Astrocyte (in vitro differentiated cells and primary cell): ENCODE data around the gene SLC22A31. TPM values are rescaled to one million over a fixed set of nuclear protein-coding genes. Genes with fewer than 3 reads are reported as not detected.

Experiments
- DNase-seq: peaks from one replicate; pipeline ENCODE4 v3.0.0-alpha.2; 2010; ENCODE audit warnings: low read depth
- FAIRE-seq: peaks from 2 replicates; lab custom pipeline; 2011; peaks lifted over from hg19 to GRCh38; lab: Jason Lieb, UNC
- H2AFZ ChIP-seq: 2 replicates; pipeline ENCODE4 v1.6.0; 2012; ENCODE audit warnings: low read depth, low read length, inconsistent platforms
- H3K27ac ChIP-seq: 2 replicates; pipeline ENCODE4 v1.5.1; 2011; ENCODE audit warnings: low read depth, low read length, inconsistent platforms
- H3K27me3 ChIP-seq: 2 replicates; pipeline ENCODE4 v1.6.0; 2011; ENCODE audit warnings: low read length, inconsistent platforms; ENCODE audit not compliant: insufficient read depth
- H3K36me3 ChIP-seq: 2 replicates; pipeline ENCODE4 v1.5.1; 2011; ENCODE audit warnings: low read length, inconsistent platforms; ENCODE audit not compliant: insufficient read depth
- H3K4me1 ChIP-seq: 2 replicates; pipeline ENCODE4 v1.5.1; 2011; ENCODE audit warnings: low read length, inconsistent platforms; ENCODE audit not compliant: insufficient read depth
- H3K4me2 ChIP-seq: 2 replicates; pipeline ENCODE4 v1.6.0; 2012; ENCODE audit warnings: low read length, inconsistent platforms
- H3K4me3 ChIP-seq: 2 replicates; pipeline ENCODE4 v1.5.1; 2011; ENCODE audit warnings: low read depth, mild to moderate bottlenecking, low read length, inconsistent platforms; ENCODE audit not compliant: insufficient read depth
- H3K79me2 ChIP-seq: 2 replicates; pipeline ENCODE4 v1.6.0; 2012; ENCODE audit warnings: mild to moderate bottlenecking, low read length, inconsistent platforms; ENCODE audit not compliant: insufficient read depth
- H3K9ac ChIP-seq: 2 replicates; pipeline ENCODE4 v1.6.0; 2012; ENCODE audit warnings: mild to moderate bottlenecking, low read length, inconsistent platforms
- H3K9me3 ChIP-seq: 2 replicates; pipeline ENCODE4 v1.5.1; 2012; ENCODE audit warnings: low read depth, mild to moderate bottlenecking, low read length, inconsistent platforms; ENCODE audit not compliant: insufficient read depth
- H4K20me1 ChIP-seq: 2 replicates; pipeline ENCODE4 v1.6.0; 2012; ENCODE audit warnings: low read length, inconsistent platforms; ENCODE audit not compliant: insufficient read depth
- H3K27ac Mint-ChIP-seq: one replicate; pipeline ENCODE4 v1.8.0; 2021; ENCODE audit warnings: mild to moderate bottlenecking, mixed read lengths; ENCODE audit not compliant: unreplicated experiment
- H3K27me3 Mint-ChIP-seq: one replicate; pipeline ENCODE4 v1.8.0; 2021; ENCODE audit warnings: low read depth, mixed read lengths; ENCODE audit not compliant: unreplicated experiment
- H3K36me3 Mint-ChIP-seq: one replicate; pipeline ENCODE4 v1.8.0; 2021; ENCODE audit warnings: low read depth, mixed read lengths; ENCODE audit not compliant: unreplicated experiment
- H3K4me1 Mint-ChIP-seq: one replicate; pipeline ENCODE4 v1.8.0; 2021; ENCODE audit warnings: low read depth, mixed read lengths; ENCODE audit not compliant: unreplicated experiment
- H3K4me3 Mint-ChIP-seq: one replicate; pipeline ENCODE4 v1.8.0; 2021; ENCODE audit warnings: mild to moderate bottlenecking, moderate library complexity, mixed read lengths; ENCODE audit not compliant: unreplicated experiment
- H3K9me3 Mint-ChIP-seq: one replicate; pipeline ENCODE4 v1.8.0; 2021; ENCODE audit warnings: mild to moderate bottlenecking, mixed read lengths; ENCODE audit not compliant: unreplicated experiment
- CTCF ChIP-seq: IDR thresholded peaks from 2 replicates; pipeline ENCODE4 v1.5.1; 2011; ENCODE audit warnings: low read depth, mild to moderate bottlenecking, inconsistent platforms, low read length, moderate library complexity; ENCODE audit not compliant: insufficient read depth
- EZH2 ChIP-seq: IDR thresholded peaks from 2 replicates; pipeline ENCODE4 v1.6.1; 2012; ENCODE audit warnings: mild to moderate bottlenecking, low read length, inconsistent platforms; ENCODE audit not compliant: insufficient read depth
- total RNA-seq: library from RNA; stranded (reverse); gene quantifications from 2 replicates; pipeline ENCODE4 v1.2.1, GENCODE V29; 2021

SLC22A31 gene
- total RNA-seq, 1 donor from 2014 or later, result 1.3 TPM

DNA sequence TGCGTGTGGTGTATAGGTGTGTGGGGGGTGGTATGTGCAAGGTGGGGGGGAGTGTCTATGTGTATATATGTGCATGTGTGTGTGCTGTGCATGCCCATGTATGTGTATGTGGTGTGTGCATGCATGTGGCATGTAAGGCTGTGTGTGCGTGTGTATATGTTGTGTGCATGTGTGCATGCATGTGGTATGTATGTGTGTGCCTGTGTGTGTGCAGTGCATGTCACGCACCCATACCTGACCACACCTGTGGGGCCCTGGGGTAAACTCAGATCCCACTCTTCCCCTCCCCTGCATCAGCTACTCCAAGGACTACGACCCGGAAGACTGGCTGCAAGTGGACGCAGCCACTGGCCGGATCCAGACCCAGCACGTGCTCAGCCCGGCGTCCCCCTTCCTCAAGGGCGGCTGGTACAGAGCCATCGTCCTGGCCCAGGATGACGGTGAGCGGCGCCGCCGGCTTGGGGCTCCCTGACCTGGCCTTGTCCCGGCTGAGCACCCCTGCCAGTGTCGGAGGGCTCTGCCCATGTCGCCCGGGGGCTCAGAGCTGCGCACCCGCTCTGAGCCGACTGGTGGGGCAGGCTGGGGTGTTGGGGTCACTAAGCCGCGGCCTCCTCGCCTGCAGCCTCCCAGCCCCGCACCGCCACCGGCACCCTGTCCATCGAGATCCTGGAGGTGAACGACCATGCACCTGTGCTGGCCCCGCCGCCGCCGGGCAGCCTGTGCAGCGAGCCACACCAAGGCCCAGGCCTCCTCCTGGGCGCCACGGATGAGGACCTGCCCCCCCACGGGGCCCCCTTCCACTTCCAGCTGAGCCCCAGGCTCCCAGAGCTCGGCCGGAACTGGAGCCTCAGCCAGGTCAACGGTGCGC, 9.1 kb downstream of the SLC22A31 start:
- Histone ChIP-seq H3K4me2 (peak overlapping the region; percentile 91), H4K20me1 (peaks cover 11% of the 10 kb centered on the region), H3K27me3 (no peaks in the 10 kb centered on the region), H3K4me3 (no peak overlapping the region), H3K9ac (no peak overlapping the region), H3K79me2 (no peaks in the 10 kb centered on the region), H3K36me3 (no peaks in the 10 kb centered on the region), H3K27ac (no peak overlapping the region), H3K9me3 (no peaks in the 10 kb centered on the region), H3K4me1 (no peaks in the 10 kb centered on the region), H2AFZ (no peak overlapping the region)
- peak overlapping the region; percentile 60 for H3K4me3 Mint-ChIP-seq
- TF ChIP-seq CTCF (no peak), EZH2 (no peak)
- no peaks in the 10 kb centered on the region for H3K4me1 Mint-ChIP-seq
- no peak overlapping the region for H3K27ac Mint-ChIP-seq
- FAIRE-seq (no peak), DNase-seq (no peak)
- H3K36me3 Mint-ChIP-seq, result no peaks in the 10 kb centered on the region
- peaks cover 4% of the 10 kb centered on the region for H3K27me3 Mint-ChIP-seq
- no peaks in the 10 kb centered on the region for H3K9me3 Mint-ChIP-seq

- no peak overlapping the region for H3K9ac ChIP-seq
- Mint-ChIP-seq H3K4me1 (no peaks in the 10 kb centered on the region), H3K36me3 (no peaks in the 10 kb centered on the region), H3K9me3 (no peaks in the 10 kb centered on the region), H3K27me3 (peaks cover 4% of the 10 kb centered on the region), H3K27ac (no peak overlapping the region), H3K4me3 (no peak overlapping the region)
- no peaks in the 10 kb centered on the region for H3K4me1 ChIP-seq
- no peaks in the 10 kb centered on the region for H3K27me3 ChIP-seq
- DNase-seq (no peak), FAIRE-seq (no peak)
- H3K4me3 ChIP-seq, result no peak overlapping the region
- H3K9me3 ChIP-seq, result no peaks in the 10 kb centered on the region
- no peak overlapping the region for H2AFZ ChIP-seq
- TF ChIP-seq CTCF (no peak), EZH2 (no peak)
- H3K27ac ChIP-seq, result no peak overlapping the region
- peaks cover 11% of the 10 kb centered on the region for H4K20me1 ChIP-seq
- H3K36me3 ChIP-seq, result no peaks in the 10 kb centered on the region
- no peak overlapping the region for H3K4me2 ChIP-seq
- no peaks in the 10 kb centered on the region for H3K79me2 ChIP-seq
These were observed 10.0 kb downstream of the SLC22A31 start for GRCh38 chr16:89190150-89190958.
